HG02678 (cell line): ENCODE measurements around the gene OR10H4.
"Not testable (repeated sequence)": the region's sequence is repeated elsewhere in the genome, so short reads cannot be mapped to it uniquely, and the experiment has no call there.

Experiments used
- ATAC-seq: cut with Tn5 transposase; IDR thresholded peaks from one replicate; pipeline ENCODE4 v1.9.1; 2021; ENCODE audit warnings: mild to moderate bottlenecking, moderate library complexity; ENCODE audit not compliant: unreplicated experiment

Gene OR10H4

GRCh38 chr19:15948223-15949058 is at the start of gene OR10H4:
Gene OR10H4 (plus strand): TSS chr19:15949008. CDS start chr19:15949008, 0 bp downstream.
- no peak for ATAC-seq

DNA sequence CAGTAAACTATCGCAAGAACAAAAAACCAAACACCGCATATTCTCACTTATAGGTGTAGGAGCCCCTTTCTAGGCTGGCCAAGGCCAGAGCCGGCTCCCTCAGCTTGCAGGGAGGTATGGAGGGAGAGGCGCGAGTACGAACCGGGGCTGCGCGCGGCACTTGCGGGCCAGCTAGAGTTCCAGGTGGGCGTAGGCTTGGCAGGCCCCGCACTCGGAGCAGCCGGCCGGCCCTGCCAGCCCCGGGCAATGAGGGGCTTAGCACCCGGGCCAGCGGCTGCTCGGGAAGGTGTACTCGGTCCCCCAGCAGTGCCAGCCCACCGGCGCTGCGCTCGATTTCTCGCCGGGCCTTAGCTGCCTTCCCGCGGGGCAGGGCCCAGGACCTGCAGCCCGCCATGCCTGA is 49.2 kb upstream of the OR10H4 start:
- not testable (repeated sequence) for ATAC-seq

GRCh38 chr19:15900032-15900431 is 48.8 kb upstream of the OR10H4 start:
- ATAC-seq = not testable (repeated sequence)

DNA sequence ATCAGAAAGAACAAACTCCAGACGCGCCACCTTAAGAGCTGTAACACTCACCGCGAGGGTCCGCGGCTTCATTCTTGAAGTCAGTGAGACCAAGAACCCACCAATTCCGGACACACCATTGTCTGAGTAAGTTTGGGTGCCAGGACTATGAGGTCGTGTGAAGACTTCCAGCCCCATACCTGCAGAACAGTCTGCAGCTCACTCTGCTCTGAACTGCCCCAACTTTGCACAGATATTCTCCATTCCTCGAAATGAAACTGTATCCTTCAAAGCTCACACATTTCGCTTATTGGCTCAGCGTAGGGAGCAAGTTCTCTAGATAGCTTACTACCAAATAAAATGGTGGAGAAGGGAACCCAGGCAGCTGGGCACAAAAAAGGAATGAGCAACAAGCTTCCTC is 48.3 kb upstream of the OR10H4 start:
- ATAC-seq = no peak

DNA sequence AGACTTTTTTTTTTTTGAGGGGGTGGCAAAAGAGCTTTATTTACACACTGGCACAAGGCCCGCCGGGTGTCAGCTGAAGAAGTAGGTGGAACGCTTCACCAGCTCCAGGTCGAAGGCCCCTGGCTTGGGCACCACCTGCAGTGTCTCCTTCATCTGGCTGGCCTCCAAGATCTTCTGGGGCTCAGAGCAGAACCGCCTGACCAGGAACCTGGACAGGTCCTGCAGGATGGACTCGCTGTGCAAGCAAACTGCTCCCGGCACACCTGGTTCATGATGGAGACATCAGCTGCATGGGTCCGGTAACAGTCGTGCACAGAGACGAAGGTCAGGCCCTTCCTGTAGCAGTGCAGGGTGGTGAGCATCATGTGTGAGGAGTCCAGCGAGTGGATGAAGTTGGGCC is 46.6 kb upstream of the OR10H4 start:
- no peak for ATAC-seq

DNA sequence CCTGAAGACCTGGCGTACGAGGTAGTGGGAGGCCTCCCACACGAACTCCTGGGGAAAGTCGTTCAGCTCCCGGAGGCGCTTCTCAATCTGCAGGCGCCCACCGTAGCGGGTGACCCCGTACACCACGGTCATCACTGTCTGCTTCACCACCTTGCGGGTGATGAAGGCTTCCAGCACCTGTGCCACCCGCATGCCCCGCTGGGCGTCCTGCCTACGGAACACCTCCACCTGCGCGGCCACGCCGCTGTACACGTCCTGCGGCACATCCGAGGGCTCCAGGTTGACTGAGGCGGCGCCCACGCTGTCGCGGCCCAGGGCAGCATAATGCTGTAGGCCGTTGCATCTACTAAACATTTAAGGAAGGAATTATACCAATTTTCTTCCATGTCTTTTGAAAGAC is 45.9 kb upstream of the OR10H4 start:
- ATAC-seq = not testable (repeated sequence)

DNA sequence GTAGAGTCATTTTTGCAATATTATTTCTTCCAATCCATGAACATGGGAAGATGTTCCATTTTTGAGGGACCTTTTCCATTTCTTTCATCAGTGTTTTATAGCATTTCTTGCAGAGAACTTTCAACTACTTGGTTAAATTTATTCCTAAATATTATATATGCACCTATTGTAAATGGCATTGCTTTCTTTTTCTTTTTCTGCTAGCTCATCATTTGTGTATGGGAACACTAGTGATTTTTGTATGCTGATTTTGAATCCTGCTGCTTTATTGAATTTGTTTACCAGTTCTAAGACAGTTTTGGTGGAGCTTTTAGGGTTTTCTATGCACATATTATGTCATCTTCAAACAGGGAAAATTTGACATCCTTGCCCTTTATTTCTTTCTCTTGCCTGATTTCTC is 43.8 kb upstream of the OR10H4 start:
- no peak for ATAC-seq

GRCh38 chr19:15911599-15912235 is 37.1 kb upstream of the OR10H4 start:
- ATAC-seq = no peak

DNA sequence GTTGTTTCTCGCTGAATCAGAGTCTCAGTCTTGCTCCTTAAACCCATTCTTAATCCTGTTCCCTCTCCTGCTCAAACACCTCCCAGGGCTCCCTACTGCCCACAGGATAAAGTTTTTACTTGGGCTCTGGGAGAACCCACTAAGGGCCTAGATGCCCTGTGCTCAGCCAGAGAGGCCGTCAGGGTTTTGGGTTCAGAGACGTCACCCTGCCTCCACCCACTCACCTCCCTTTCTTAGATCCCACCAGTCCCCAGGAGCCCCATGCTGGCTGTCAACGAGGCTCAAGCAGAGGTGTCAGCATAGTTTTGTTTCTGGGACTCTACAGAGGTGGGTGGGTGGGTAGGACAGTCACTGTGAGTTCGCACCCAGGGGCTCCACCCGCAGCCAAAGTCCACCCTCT is 35.4 kb upstream of the OR10H4 start:
- no peak for ATAC-seq

GRCh38 chr19:15913830-15914229 is 35.0 kb upstream of the OR10H4 start:
- ATAC-seq = no peak

DNA sequence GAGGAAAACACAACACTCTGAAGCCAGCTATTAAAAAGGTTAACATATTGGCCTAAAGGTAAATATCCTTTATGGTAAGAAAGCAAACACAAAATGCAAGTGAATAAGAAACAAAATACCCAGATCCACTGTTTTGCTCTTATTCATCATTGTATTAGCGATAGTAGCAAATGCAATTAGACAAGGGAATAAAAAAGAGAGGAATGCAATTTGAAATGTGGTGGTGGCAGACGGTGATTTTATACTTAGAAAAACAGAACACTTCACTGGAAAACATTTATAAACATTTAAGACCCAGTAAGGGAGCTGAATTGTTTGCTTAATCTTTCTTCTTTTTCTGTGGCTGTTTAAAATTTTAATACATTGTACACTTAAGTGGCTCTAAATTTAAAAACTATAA is 33.7 kb upstream of the OR10H4 start:
- no peak for ATAC-seq

- ATAC-seq = no peak
These were observed 29.6 kb upstream of the OR10H4 start for GRCh38 chr19:15919243-15919642.

DNA sequence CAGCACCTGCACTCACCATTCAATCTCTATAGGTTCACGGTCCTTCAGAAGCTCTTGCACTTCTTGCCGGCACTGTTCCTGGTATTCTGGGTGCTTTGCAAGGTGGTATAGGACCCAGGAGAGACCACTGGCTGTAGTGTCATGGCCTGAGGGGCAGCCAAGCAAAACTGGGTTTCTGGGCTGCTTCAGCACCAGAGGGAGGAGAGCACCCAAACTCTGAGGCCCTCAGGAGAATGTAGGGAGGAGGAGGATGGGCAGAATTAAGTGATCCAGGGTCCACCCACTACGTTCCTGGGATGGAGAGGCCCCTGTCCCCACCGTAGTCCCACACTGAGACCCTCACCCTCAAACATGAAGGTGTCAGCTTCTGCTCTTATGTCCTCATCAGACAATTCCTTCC is 26.8 kb upstream of the OR10H4 start:
- ATAC-seq = no peak

- no peak for ATAC-seq
These were observed 25.1 kb upstream of the OR10H4 start for GRCh38 chr19:15923702-15924101.

DNA sequence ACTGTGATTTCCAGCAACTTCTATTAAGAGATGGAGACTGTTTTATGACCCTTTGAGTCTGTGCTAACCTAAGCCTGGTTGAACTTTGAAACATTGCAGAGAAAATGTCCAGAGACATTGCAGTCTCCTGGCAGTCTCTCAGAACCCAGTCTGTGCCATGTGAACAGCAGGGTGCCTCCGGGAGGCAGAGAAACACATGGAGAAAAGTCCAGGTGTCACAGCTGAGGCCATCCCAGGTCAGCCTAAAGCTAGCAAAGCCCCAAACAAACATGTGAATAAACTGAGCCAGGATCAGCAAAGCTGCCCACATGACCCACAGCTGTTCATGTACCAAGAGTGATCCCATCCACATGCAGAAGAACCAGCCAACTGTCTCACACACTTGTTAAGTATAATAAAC is 22.3 kb upstream of the OR10H4 start:
- ATAC-seq = no peak

DNA sequence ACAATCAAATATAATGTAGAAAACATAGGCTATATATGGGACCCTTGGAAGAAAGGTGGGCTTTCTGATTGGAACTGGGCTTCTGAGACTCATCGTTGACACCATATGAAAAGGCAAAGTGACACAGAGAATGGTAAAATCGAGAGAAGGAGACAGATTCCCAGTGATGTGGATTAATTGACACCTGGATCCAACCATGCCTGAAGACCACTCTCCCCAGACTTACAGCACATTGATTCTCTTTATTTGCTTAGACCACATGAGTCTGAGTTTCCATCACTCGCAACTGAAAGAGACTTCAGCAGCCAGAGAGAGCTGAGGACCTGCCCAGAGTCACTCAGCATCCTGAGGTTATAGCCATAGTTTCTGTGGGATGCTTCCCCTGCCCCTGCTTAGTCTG is 20.5 kb upstream of the OR10H4 start:
- ATAC-seq = no peak

- ATAC-seq = not testable (repeated sequence)
These were observed 15.0 kb upstream of the OR10H4 start for GRCh38 chr19:15933761-15934331.

- no peak for ATAC-seq
These were observed 14.3 kb upstream of the OR10H4 start, which contains the start of gene CYP4F11 for GRCh38 chr19:15934332-15935078. Gene CYP4F11 (minus strand): TSS chr19:15934529. CDS start chr19:15934408, 121 bp downstream.

- no peak for ATAC-seq
These were observed 13.6 kb upstream of the OR10H4 start for GRCh38 chr19:15935167-15935702.

DNA sequence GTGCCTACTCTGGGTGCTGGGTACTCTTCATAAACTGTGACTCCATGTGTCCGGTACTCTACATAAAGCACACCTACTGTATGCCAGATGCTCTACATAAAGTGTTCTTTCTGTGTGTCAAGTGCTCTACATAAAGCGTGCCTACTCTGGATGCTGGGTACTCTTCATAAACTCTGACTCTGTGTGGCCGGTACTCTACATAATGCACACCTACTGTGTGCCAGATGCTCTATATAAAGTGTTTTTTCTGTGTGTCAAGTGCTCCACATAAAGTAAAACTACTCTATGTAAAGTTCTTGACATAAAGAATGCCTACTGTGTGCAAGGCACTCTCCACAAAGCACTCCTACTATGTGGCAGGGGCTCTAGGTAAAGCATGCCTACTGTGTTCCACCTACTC is 12.6 kb upstream of the OR10H4 start:
- no peak for ATAC-seq

- ATAC-seq = no peak
These were observed 11.9 kb upstream of the OR10H4 start for GRCh38 chr19:15936950-15937349.
